Osteocyte (in vitro differentiated cells): ENCODE results near the gene ANXA9. TPM values are rescaled to one million over a fixed set of nuclear protein-coding genes. Genes with fewer than 3 reads are reported as not detected.

Experiments used
- DNase-seq: peaks from one replicate; pipeline ENCODE4 v3.0.0; 2021; ENCODE audit warnings: mixed read lengths; ENCODE audit not compliant: unreplicated experiment; ENCODE audit errors: extremely low spot score
- H3K27ac Mint-ChIP-seq: one replicate; pipeline ENCODE4 v1.8.0; 2021; ENCODE audit warnings: mild to moderate bottlenecking, mixed read lengths; ENCODE audit not compliant: unreplicated experiment
- H3K27me3 Mint-ChIP-seq: one replicate; pipeline ENCODE4 v1.8.0; 2021; ENCODE audit warnings: mixed read lengths; ENCODE audit not compliant: unreplicated experiment
- H3K36me3 Mint-ChIP-seq: one replicate; pipeline ENCODE4 v1.8.0; 2021; ENCODE audit warnings: mixed read lengths; ENCODE audit not compliant: unreplicated experiment
- H3K4me1 Mint-ChIP-seq: one replicate; pipeline ENCODE4 v1.8.0; 2021; ENCODE audit warnings: mixed read lengths; ENCODE audit not compliant: unreplicated experiment
- H3K4me3 Mint-ChIP-seq: one replicate; pipeline ENCODE4 v1.8.0; 2021; ENCODE audit warnings: mild to moderate bottlenecking, moderate library complexity, mixed read lengths; ENCODE audit not compliant: unreplicated experiment
- H3K9me3 Mint-ChIP-seq: one replicate; pipeline ENCODE4 v1.8.0; 2021; ENCODE audit warnings: mixed read lengths; ENCODE audit not compliant: unreplicated experiment
- total RNA-seq: library from RNA; stranded (reverse); gene quantifications from 2 replicates; pipeline ENCODE4 v1.2.1, GENCODE V29; 2021
- TF ChIP-seq, protein P1 (sequence below): fragments of 200-600 bp; sonication (generic); IDR thresholded peaks from 2 replicates; pipeline ENCODE4 v1.5.0; 2021; ENCODE audit warnings: antibody characterized with exemption, mild to moderate bottlenecking, moderate library complexity

The ANXA9 gene
- total RNA-seq, 1 donor from 2014 or later: not detected

DNA sequence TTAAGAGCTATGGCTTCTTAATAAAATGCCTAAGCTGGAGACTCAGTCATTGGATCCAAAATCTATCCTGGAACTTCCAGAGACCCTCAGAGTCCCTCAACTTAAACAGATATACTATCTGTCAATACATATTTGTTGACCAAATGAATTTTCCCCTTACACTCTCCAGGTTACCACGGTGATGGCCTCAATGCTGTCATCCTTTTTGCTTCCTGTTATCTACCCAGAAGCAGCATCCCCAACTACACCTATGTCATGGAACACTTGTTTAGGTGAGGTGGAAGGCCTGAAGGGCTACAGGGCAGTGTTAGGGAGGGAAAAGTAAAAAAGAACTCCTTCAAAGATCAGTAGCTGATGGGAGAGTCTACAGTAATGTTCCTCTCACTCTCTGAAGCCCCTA lies 61.1 kb downstream of the ANXA9 start:
- H3K9me3 Mint-ChIP-seq: no peaks in the 10 kb centered on the region
- H3K27ac Mint-ChIP-seq: no peak overlapping the region
- TF ChIP-seq, protein P1, sequence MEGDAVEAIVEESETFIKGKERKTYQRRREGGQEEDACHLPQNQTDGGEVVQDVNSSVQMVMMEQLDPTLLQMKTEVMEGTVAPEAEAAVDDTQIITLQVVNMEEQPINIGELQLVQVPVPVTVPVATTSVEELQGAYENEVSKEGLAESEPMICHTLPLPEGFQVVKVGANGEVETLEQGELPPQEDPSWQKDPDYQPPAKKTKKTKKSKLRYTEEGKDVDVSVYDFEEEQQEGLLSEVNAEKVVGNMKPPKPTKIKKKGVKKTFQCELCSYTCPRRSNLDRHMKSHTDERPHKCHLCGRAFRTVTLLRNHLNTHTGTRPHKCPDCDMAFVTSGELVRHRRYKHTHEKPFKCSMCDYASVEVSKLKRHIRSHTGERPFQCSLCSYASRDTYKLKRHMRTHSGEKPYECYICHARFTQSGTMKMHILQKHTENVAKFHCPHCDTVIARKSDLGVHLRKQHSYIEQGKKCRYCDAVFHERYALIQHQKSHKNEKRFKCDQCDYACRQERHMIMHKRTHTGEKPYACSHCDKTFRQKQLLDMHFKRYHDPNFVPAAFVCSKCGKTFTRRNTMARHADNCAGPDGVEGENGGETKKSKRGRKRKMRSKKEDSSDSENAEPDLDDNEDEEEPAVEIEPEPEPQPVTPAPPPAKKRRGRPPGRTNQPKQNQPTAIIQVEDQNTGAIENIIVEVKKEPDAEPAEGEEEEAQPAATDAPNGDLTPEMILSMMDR: no peak
- H3K4me1 Mint-ChIP-seq: peaks cover 5% of the 10 kb centered on the region
- H3K36me3 Mint-ChIP-seq: peaks cover 7% of the 10 kb centered on the region
- no peaks in the 10 kb centered on the region for H3K27me3 Mint-ChIP-seq
- no peak overlapping the region for H3K4me3 Mint-ChIP-seq
- no peak for DNase-seq

Other genes with a start within 250 kb of the ANXA9 start
- 4.4 and 6.9 TPM in 2 replicates for gene CTSS, start 216.5 kb upstream of the ANXA9 start, total RNA-seq
- 51.6 and 53.6 TPM in 2 replicates for gene CTSK, start 174.0 kb upstream of the ANXA9 start, total RNA-seq
- gene ARNT, start 105.7 kb upstream of the ANXA9 start, total RNA-seq: 42.9 and 44.2 TPM in 2 replicates
- not detected in 2 replicates for gene CTXND2, start 95.2 kb upstream of the ANXA9 start, total RNA-seq
- gene SETDB1, start 55.9 kb upstream of the ANXA9 start, total RNA-seq: 53.5 and 59.8 TPM in 2 replicates
- gene CERS2, start 7.5 kb upstream of the ANXA9 start, total RNA-seq: 240 and 261 TPM in 2 replicates
- gene MINDY1, start 24.6 kb downstream of the ANXA9 start, total RNA-seq: 22.2 and 24.3 TPM in 2 replicates
- 18.2 and 20.5 TPM in 2 replicates for gene PRUNE1, start 26.2 kb downstream of the ANXA9 start, total RNA-seq
- gene BNIPL, start 54.3 kb downstream of the ANXA9 start, total RNA-seq: 0.55 and 0.81 TPM in 2 replicates
- gene C1orf56, start 65.5 kb downstream of the ANXA9 start, total RNA-seq: 4.7 and 5.2 TPM in 2 replicates
- gene CDC42SE1, start 77.3 kb downstream of the ANXA9 start, total RNA-seq: 67.1 and 69.9 TPM in 2 replicates
- gene MLLT11, start 78.1 kb downstream of the ANXA9 start, total RNA-seq: 21.0 and 22.1 TPM in 2 replicates
- gene GABPB2, start 88.5 kb downstream of the ANXA9 start, total RNA-seq: 11.1 and 12.4 TPM in 2 replicates
- 24.7 and 28.2 TPM in 2 replicates for gene SEMA6C, start 164.3 kb downstream of the ANXA9 start, total RNA-seq
- not detected in 2 replicates for gene TNFAIP8L2, start 174.4 kb downstream of the ANXA9 start, total RNA-seq
- gene LYSMD1, start 183.6 kb downstream of the ANXA9 start, total RNA-seq: 12.6 and 13.3 TPM in 2 replicates
- 45.0 and 49.8 TPM in 2 replicates for gene SCNM1, start 183.9 kb downstream of the ANXA9 start, total RNA-seq
- 2.8 TPM in 1 of 2 replicates, not detected in the other for gene TMOD4, start 193.7 kb downstream of the ANXA9 start, total RNA-seq
- gene VPS72, start 207.9 kb downstream of the ANXA9 start, total RNA-seq: 77.5 and 91.6 TPM in 2 replicates
- 84.4 and 89.5 TPM in 2 replicates for gene PIP5K1A, start 216.3 kb downstream of the ANXA9 start, total RNA-seq